ENCODE results near the gene PAK4. TPM values are rescaled to one million over a fixed set of nuclear protein-coding genes. Genes with fewer than 3 reads are reported as not detected.
"Not testable (repeated sequence)": the region's sequence is repeated elsewhere in the genome, so short reads cannot be mapped to it uniquely, and the experiment has no call there.

The PAK4 gene
- polyA plus RNA-seq, 1 experiment, result 10.4 TPM

- H3K27me3 ChIP-seq (ENCODE audit: control insufficient read depth, insufficient read depth, low read length), result peaks cover 31% of the 10 kb centered on the region
- no peak overlapping the region for H3K4me3 ChIP-seq (ENCODE audit: low read depth, low read length)
- no peak for DNase-seq (ENCODE audit: low read depth, low spot score)
- ChIA-PET POLR2A (no interaction called here), CTCF (no interaction called here)
- no peak overlapping the region for H3K27ac ChIP-seq (ENCODE audit: low read depth, low read length)
- no peaks in the 10 kb centered on the region for H3K9me3 ChIP-seq (ENCODE audit: control insufficient read depth, insufficient read depth, low read length)
- TF ChIP-seq CTCF (IDR thresholded peaks at IDR 0.05; ENCODE audit: low read depth, low read length), result no peak
These were observed 81.8 kb downstream of the PAK4 start for GRCh38 chr19:39207293-39207836.

- CTCF ChIA-PET, result no interaction called here
- no peak for DNase-seq (ENCODE audit: low read depth, low spot score)
These were observed 82.7 kb downstream of the PAK4 start for GRCh38 chr19:39208175-39208795.

GRCh38 chr19:39209196-39209595 lies 83.6 kb downstream of the PAK4 start:
- Histone ChIP-seq H3K27ac (ENCODE audit: low read depth, low read length) (no peak overlapping the region), H3K4me3 (ENCODE audit: low read depth, low read length) (no peak overlapping the region), H3K9me3 (ENCODE audit: control insufficient read depth, insufficient read depth, low read length) (no peaks in the 10 kb centered on the region), H3K27me3 (ENCODE audit: control insufficient read depth, insufficient read depth, low read length) (peaks cover 20% of the 10 kb centered on the region)
- TF ChIP-seq CTCF (IDR thresholded peaks at IDR 0.05; ENCODE audit: low read depth, low read length), result no peak
- no peak for DNase-seq (ENCODE audit: low read depth, low spot score)
- POLR2A ChIA-PET, result no interaction called here
- CTCF ChIA-PET, result no interaction called here

More at GRCh38 chr19:39208175-39208795, 82.7 kb downstream of the PAK4 start:
- no peak overlapping the region for H3K27ac ChIP-seq (ENCODE audit: low read depth, low read length)
- POLR2A ChIA-PET, result no interaction called here
- H3K27me3 ChIP-seq (ENCODE audit: control insufficient read depth, insufficient read depth, low read length), result peaks cover 26% of the 10 kb centered on the region
- no peaks in the 10 kb centered on the region for H3K9me3 ChIP-seq (ENCODE audit: control insufficient read depth, insufficient read depth, low read length)
- H3K4me3 ChIP-seq (ENCODE audit: low read depth, low read length), result no peak overlapping the region
- no peak for TF ChIP-seq CTCF (IDR thresholded peaks at IDR 0.05; ENCODE audit: low read depth, low read length)

GRCh38 chr19:39211731-39212374 lies 86.3 kb downstream of the PAK4 start:
- Histone ChIP-seq H3K4me3 (ENCODE audit: low read depth, low read length) (no peak overlapping the region), H3K9me3 (ENCODE audit: control insufficient read depth, insufficient read depth, low read length) (no peaks in the 10 kb centered on the region; the same call in 1 of the 2 replicates), H3K27me3 (ENCODE audit: control insufficient read depth, insufficient read depth, low read length) (peaks cover 10% of the 10 kb centered on the region), H3K27ac (ENCODE audit: low read depth, low read length) (no peak overlapping the region)
- ChIA-PET CTCF (interaction anchor here (0.6 to 1.7 kb wide), 4 partner anchors 90 to 117 kb away, joined by 3 to 6 read pairs (median 4); no protein-coding TSS in a partner anchor), POLR2A (interaction anchor here (0.6 kb wide), 2 partner anchors 169 to 181 kb away, joined by 3 read pairs; no protein-coding TSS in a partner anchor)
- DNase-seq (ENCODE audit: low read depth, low spot score), result no peak
- no peak for TF ChIP-seq CTCF (IDR thresholded peaks at IDR 0.05; ENCODE audit: low read depth, low read length)

GRCh38 chr19:39212375-39212742 lies 86.8 kb downstream of the PAK4 start:
- no peak overlapping the region for H3K4me3 ChIP-seq (ENCODE audit: low read depth, low read length)

GRCh38 chr19:39215323-39215722 lies 89.7 kb downstream of the PAK4 start:
- CTCF ChIA-PET, POLR2A ChIA-PET: not testable (repeated sequence)

More at GRCh38 chr19:39212375-39212742, 86.8 kb downstream of the PAK4 start:
- H3K27me3 ChIP-seq (ENCODE audit: control insufficient read depth, insufficient read depth, low read length), result peaks cover 10% of the 10 kb centered on the region
- no peaks in the 10 kb centered on the region; the same call in 1 of the 2 replicates for H3K9me3 ChIP-seq (ENCODE audit: control insufficient read depth, insufficient read depth, low read length)
- POLR2A ChIA-PET, result interaction anchor here (0.6 kb wide), 1 partner anchor 169 kb away, joined by 3 read pairs; no protein-coding TSS in a partner anchor
- no peak for DNase-seq (ENCODE audit: low read depth, low spot score)
- no peak overlapping the region for H3K27ac ChIP-seq (ENCODE audit: low read depth, low read length)
- TF ChIP-seq CTCF (IDR thresholded peaks at IDR 0.05; ENCODE audit: low read depth, low read length), result peak; percentile 24; the same call in 1 of the 2 replicates
- CTCF ChIA-PET, result interaction anchor here (1.2 to 1.7 kb wide), 2 partner anchors 90 to 115 kb away, joined by 3 to 5 read pairs; no protein-coding TSS in a partner anchor

More at GRCh38 chr19:39215323-39215722, 89.7 kb downstream of the PAK4 start:
- not testable (repeated sequence) for H3K27me3 ChIP-seq (ENCODE audit: control insufficient read depth, insufficient read depth, low read length); H3K27ac ChIP-seq (ENCODE audit: low read depth, low read length); H3K9me3 ChIP-seq (ENCODE audit: control insufficient read depth, insufficient read depth, low read length); DNase-seq (ENCODE audit: low read depth, low spot score); H3K4me3 ChIP-seq (ENCODE audit: low read depth, low read length)

Measured in AG04450 (cell line).